HG03575 (cell line): Measurements from ENCODE around the gene SYS1.

Experiments
- ATAC-seq: cut with Tn5 transposase; IDR thresholded peaks from one replicate; pipeline ENCODE4 v1.9.1; 2021; ENCODE audit not compliant: unreplicated experiment, insufficient number of reproducible peaks, low FRiP score; ENCODE audit errors: extremely low read depth

Gene SYS1

DNA sequence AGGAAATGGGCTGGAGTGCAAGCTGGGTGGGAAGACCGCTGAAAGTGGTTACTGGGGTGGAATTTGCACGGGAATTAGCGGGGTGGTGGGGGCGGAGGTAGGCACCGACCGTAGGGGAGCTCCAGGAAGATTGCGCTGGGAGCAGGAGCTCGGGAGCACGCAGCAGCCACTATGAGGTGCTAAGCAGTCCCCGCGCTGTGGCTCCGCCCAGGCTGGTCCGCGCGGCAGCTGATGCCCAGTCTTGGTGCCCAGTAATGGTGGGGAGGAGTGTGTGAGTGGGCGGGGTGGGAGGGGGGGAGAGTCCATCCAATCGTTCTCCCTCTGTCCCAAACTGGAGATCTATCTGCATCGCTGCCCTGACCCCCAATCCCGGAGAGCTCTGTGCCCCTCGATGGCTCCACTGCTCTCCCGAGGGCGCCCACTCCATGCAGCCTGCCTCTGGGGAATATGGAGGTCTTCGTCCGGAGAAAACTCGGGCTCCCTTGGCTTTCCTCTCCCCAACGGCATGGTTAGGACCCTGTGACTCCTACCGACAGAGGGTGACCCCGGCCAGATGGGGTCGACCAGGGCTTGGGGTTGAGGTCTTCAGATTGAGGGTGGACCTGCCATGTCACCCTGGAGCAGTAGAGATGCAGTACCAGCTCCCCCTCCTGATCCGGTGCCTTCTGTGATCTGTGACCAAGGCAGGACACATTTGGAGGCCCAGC, 9.8 kb downstream of the SYS1 start:
- ATAC-seq, result no peak

- no peak for ATAC-seq
Observed at GRCh38 chr20:45373353-45374100, 10.6 kb downstream of the SYS1 start.

GRCh38 chr20:45374101-45374467, 11.1 kb downstream of the SYS1 start:
- no peak for ATAC-seq

GRCh38 chr20:45374966-45375365, 12.0 kb downstream of the SYS1 start:
- ATAC-seq, result no peak

- no peak for ATAC-seq
Observed at GRCh38 chr20:45377269-45377668, 14.3 kb downstream of the SYS1 start.

DNA sequence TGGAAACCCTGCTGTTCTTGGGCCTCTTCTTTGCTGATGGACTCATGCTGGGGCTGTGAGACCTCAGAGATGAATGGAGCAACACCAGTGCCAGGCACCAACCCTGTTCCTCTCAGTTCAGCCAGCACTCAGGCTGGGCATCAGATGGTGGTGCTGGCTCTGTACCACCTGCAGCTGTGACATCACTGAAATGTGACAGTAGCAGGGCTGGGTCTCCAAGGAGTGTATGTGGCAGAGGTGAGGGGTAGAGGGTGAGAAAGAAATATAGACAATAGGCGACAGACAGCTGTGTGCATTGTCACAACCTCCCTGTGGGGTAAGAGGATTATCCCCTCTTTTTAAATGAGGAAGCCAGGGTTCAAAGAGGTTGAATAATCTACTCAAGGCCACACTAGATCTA, 15.2 kb downstream of the SYS1 start, which contains the start of gene TP53TG5:
TSS of gene TP53TG5 (minus strand) at position 135 of the 400 bp plus-strand sequence. CDS start at position 46, 89 bp downstream.
- ATAC-seq, result no peak

GRCh38 chr20:45387274-45387673, 24.3 kb downstream of the SYS1 start:
- ATAC-seq, result no peak

DNA sequence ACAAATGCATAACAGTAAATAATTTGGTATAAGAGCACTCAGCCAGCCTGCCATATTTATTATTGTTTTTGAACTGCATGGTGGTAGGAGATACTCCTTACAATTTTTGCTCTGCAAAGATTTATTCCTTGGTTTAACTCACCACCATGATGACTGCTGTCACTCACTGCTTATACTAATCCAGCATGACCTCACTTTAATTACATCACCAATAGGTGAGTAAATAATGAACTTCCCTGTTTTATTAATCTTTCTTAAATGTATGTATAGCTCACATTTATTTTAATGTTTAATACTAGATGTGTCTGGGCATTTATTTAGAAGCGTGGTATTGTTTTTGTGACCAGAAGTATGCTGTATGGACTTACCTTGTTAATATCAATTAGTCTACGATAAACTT, 28.0 kb downstream of the SYS1 start:
- ATAC-seq, result no peak

- ATAC-seq, result no peak
Observed at GRCh38 chr20:45391559-45391958, 28.6 kb downstream of the SYS1 start.

DNA sequence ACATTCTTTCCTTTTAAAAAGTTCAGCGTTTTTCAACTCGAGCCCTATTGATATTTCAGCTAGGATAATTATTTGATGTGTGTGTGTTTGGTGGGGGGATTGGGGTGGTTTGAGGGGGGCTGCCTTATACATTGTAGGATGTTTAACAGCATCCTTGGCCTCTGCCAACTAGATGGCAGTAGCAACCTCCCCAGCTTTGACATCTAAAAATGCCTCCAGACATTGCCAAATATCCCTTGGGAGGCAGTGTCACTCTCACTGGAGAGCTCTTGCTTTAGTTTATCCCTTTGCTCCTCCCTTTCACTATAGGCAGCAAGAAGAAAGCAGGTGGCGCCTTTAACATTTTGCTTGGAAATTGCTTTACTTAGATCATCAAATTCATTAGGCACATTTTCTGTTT, 29.8 kb downstream of the SYS1 start:
- no peak for ATAC-seq

- ATAC-seq, result no peak
Observed at GRCh38 chr20:45394221-45395113, 31.5 kb downstream of the SYS1 start.

DNA sequence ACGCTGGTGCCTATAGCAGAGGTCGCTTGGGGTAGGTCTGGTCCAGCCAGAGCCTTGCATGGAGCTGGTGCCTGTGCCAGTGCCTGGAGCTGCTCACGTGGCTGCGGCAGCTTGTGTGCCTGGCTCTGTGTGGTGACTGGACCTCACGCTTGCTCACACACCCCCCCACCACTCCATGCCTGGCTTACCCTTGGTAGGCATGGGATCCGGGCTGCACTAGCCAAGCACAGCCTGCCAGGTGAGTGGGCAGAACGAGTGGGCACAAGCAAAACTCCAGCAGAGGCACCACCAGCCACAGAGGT, 32.1 kb downstream of the SYS1 start:
- ATAC-seq, result no peak

DNA sequence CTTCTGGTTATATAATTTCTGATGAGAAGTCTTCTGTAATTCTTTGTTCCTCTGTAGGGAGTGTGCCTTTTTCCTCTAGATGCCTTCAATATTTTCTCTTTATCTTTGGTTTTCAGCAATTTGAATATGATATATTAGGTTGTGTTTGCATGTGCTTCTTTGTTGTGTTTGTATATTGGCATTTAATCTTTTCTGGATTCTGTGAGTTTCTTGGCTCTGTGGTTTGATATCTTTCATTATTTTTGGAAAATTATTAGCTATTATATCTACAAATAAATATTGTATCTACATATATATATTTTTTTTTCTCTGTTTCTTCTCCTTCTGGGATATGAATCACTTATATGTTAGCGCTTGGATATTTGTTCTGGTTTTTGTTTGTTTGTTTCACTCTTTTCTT, 36.1 kb downstream of the SYS1 start:
- ATAC-seq, result no peak

DNA sequence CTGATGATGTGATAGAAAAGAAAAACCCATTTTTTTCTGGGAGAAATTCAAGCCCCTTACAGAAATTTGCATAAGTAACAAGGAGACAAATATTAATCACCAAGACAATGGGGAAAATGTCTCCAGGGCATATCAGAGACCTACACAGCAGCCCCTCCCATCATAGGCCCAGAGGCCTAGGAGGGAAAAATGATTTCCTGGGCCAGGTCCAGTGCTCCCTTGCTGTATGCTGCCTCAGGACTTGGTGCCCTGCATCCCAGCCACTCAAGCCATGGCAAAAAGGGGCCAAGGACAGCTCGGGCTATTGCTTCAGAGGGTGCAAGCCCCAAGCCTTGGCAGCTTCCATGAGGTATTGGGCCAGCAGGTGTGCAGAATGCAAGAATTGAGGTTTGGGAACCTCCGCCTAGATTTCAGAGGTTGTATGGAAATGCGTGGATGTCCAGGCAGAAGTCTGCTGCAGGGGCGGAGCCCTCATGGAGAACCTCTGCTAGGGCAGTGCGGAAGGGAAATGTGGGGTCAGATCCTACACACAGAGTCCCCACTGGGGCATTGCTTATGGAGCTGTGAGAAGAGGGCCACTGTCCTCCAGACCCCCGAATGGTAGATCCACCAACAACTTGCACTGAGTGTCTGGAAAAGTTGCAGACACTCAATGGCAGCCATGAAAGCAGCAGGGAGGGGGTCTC, 37.5 kb downstream of the SYS1 start:
- ATAC-seq, result no peak

GRCh38 chr20:45402946-45403345, 40.0 kb downstream of the SYS1 start:
- ATAC-seq, result no peak

GRCh38 chr20:45404438-45404837, 41.5 kb downstream of the SYS1 start:
- ATAC-seq, result no peak

DNA sequence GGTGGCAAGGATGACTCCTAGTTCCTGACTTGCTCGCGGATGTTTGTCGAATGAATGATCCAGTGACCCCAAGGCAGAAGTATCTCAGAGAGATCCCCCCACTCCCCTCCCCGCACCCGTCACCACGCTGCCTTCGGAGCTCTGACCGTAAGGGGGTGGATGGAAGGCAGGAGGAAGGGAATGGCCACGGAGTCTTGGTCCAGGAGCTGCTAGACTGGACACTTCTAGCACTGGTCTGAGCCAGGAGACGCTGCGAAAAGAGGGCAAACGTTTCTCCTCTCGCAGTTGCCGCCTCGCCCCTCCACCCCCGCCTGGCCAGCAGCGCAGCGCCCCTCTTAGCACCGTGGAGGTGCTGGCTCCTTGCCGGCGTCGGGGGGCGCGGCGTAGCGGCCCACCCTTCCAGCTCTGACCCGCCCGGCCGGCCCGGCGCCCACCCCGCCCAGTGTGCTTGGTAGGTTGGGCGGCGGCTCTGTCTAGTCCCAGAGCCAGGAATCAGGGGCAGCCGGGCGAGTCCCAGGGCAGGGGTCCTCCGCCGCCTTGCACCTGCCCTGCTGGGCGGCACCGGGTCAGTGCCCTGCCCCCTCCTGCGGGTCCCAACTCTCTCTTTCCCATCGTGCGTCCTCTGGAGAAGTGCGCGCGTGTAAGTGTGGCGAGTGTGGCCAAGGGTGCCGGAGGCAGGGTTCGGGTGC, 42.8 kb downstream of the SYS1 start:
- no peak for ATAC-seq

- ATAC-seq, result no peak
Observed at GRCh38 chr20:45406260-45407066, 43.5 kb downstream of the SYS1 start.
